Measurements from ENCODE around the gene CDAN1.

CDAN1 gene

DNA sequence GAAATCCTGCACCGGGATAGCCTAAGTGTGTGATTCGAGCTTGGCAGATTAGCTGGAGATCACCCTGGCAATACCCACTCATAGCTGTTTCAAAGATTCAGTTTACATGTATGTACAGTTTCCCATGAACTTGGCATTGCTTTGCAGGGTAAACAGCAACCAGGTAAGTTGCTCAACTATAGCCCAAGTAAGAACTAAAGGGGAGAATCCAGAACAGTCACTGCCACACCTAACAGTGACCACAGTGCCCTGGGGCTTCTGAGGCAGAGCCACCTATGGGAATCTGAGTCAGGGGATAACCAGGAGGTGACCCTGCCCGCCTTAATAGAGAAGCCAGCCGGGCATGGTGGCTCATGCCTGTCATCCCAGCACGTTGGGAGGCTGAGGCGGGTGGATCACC is 15.9 kb downstream of the CDAN1 start:
- Histone ChIP-seq H3K4me3 (replicated peaks; ENCODE audit: insufficient read depth, low read length) (no peak overlapping the region), H3K27ac (replicated peaks) (no peak overlapping the region), H3K27me3 (ENCODE audit: insufficient read depth, poor library complexity, severe bottlenecking) (no peaks in the 10 kb centered on the region)
- TF ChIP-seq SPI1 (IDR thresholded peaks at IDR 0.05; ENCODE audit: borderline replicate concordance, low read depth) (no peak), GABPA (IDR thresholded peaks at IDR 0.05; ENCODE audit: low read depth) (no peak), POLR2AphosphoS5 (IDR thresholded peaks at IDR 0.05; ENCODE audit: low read depth) (no peak)
- TF ChIP-seq, protein P1, sequence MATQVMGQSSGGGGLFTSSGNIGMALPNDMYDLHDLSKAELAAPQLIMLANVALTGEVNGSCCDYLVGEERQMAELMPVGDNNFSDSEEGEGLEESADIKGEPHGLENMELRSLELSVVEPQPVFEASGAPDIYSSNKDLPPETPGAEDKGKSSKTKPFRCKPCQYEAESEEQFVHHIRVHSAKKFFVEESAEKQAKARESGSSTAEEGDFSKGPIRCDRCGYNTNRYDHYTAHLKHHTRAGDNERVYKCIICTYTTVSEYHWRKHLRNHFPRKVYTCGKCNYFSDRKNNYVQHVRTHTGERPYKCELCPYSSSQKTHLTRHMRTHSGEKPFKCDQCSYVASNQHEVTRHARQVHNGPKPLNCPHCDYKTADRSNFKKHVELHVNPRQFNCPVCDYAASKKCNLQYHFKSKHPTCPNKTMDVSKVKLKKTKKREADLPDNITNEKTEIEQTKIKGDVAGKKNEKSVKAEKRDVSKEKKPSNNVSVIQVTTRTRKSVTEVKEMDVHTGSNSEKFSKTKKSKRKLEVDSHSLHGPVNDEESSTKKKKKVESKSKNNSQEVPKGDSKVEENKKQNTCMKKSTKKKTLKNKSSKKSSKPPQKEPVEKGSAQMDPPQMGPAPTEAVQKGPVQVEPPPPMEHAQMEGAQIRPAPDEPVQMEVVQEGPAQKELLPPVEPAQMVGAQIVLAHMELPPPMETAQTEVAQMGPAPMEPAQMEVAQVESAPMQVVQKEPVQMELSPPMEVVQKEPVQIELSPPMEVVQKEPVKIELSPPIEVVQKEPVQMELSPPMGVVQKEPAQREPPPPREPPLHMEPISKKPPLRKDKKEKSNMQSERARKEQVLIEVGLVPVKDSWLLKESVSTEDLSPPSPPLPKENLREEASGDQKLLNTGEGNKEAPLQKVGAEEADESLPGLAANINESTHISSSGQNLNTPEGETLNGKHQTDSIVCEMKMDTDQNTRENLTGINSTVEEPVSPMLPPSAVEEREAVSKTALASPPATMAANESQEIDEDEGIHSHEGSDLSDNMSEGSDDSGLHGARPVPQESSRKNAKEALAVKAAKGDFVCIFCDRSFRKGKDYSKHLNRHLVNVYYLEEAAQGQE (IDR thresholded peaks at IDR 0.05; ENCODE audit: insufficient replicate concordance, low read depth), result no peak
- TF ChIP-seq, protein P2, sequence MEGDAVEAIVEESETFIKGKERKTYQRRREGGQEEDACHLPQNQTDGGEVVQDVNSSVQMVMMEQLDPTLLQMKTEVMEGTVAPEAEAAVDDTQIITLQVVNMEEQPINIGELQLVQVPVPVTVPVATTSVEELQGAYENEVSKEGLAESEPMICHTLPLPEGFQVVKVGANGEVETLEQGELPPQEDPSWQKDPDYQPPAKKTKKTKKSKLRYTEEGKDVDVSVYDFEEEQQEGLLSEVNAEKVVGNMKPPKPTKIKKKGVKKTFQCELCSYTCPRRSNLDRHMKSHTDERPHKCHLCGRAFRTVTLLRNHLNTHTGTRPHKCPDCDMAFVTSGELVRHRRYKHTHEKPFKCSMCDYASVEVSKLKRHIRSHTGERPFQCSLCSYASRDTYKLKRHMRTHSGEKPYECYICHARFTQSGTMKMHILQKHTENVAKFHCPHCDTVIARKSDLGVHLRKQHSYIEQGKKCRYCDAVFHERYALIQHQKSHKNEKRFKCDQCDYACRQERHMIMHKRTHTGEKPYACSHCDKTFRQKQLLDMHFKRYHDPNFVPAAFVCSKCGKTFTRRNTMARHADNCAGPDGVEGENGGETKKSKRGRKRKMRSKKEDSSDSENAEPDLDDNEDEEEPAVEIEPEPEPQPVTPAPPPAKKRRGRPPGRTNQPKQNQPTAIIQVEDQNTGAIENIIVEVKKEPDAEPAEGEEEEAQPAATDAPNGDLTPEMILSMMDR (IDR thresholded peaks at IDR 0.05; ENCODE audit: insufficient read depth, low read length), result no peak
- DNase-seq (ENCODE audit: low read depth in 1 of 2, low spot score in 1 of 2), result no peak

DNA sequence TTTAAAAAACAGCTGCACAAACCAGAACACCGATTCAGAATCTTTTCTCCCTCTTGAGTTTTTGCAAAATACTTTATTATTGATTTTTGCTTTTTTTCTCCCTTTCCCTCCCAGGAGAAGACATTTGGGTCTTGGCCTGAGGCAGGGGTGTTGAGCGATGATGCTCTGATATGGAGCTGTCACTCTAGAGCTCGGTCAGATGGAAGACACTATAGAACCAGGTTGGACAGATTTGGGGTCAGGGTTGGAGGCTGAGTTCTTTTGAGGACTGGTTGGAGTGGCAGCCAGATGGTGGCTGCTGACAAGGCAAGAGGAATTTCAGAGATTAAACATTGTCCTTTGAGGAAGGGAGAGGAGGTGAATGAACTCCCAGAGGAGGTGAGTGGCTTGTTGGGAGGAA is 16.9 kb downstream of the CDAN1 start:
- TF ChIP-seq GABPA (IDR thresholded peaks at IDR 0.05; ENCODE audit: low read depth), result no peak
- TF ChIP-seq, protein P2 (IDR thresholded peaks at IDR 0.05; ENCODE audit: insufficient read depth, low read length), result no peak
- no peak for TF ChIP-seq SPI1 (IDR thresholded peaks at IDR 0.05; ENCODE audit: borderline replicate concordance, low read depth)
- TF ChIP-seq, protein P1 (IDR thresholded peaks at IDR 0.05; ENCODE audit: insufficient replicate concordance, low read depth), result no peak
- no peak for TF ChIP-seq POLR2AphosphoS5 (IDR thresholded peaks at IDR 0.05; ENCODE audit: low read depth)
- Histone ChIP-seq H3K27ac (replicated peaks) (no peak overlapping the region), H3K27me3 (ENCODE audit: insufficient read depth, poor library complexity, severe bottlenecking) (no peaks in the 10 kb centered on the region), H3K4me3 (replicated peaks; ENCODE audit: insufficient read depth, low read length) (no peak overlapping the region)
- DNase-seq (ENCODE audit: low read depth in 1 of 2, low spot score in 1 of 2), result no peak

DNA sequence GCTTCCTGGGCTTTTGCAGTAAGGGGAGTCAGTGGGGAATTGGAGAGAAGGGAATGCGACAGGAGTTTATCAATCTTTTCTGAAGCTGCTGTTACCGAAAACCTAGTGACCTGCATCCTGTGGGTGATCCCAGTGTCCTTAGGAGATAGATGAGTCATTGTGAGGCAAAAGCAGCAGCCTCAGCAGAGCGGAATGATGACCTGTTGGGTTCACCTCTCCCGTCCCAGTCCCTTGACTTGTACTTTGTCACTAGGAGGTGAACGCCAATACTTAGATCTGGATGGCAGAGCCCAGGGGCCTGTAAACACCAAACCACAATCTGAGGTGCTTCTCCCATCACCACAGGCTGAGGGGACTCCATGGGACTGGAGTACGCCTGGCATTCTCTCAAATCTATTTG is 17.9 kb downstream of the CDAN1 start:
- TF ChIP-seq GABPA (IDR thresholded peaks at IDR 0.05; ENCODE audit: low read depth) (no peak), SPI1 (IDR thresholded peaks at IDR 0.05; ENCODE audit: borderline replicate concordance, low read depth) (no peak), POLR2AphosphoS5 (IDR thresholded peaks at IDR 0.05; ENCODE audit: low read depth) (no peak)
- TF ChIP-seq, protein P1 (IDR thresholded peaks at IDR 0.05; ENCODE audit: insufficient replicate concordance, low read depth), result no peak
- TF ChIP-seq, protein P2 (IDR thresholded peaks at IDR 0.05; ENCODE audit: insufficient read depth, low read length), result no peak

More for the DNA sequence above, 17.9 kb downstream of the CDAN1 start:
- Histone ChIP-seq H3K27me3 (ENCODE audit: insufficient read depth, poor library complexity, severe bottlenecking) (no peaks in the 10 kb centered on the region), H3K27ac (replicated peaks) (no peak overlapping the region), H3K4me3 (replicated peaks; ENCODE audit: insufficient read depth, low read length) (no peak overlapping the region)
- no peak for DNase-seq (ENCODE audit: low read depth in 1 of 2, low spot score in 1 of 2)
